ENCODE results near the gene OPCML. TPM values are rescaled to one million over a fixed set of nuclear protein-coding genes. Genes with fewer than 3 reads are reported as not detected.

The OPCML gene
- total and polyA plus RNA-seq, 4 donors, result under 0.01 to 0.01 TPM; not detected in 2

- Histone ChIP-seq H3K4me1 (ENCODE audit: control insufficient read depth in 4 of 4, insufficient read depth in 4 of 4, low read length in 3 of 4) (no peaks in the 10 kb centered on the region), H3K4me3 (ENCODE audit: low read depth in 1 of 3, low read length in 3 of 3) (no peak overlapping the region), H3K27ac (ENCODE audit: low read depth in 1 of 2, low read length in 2 of 2) (no peak overlapping the region), H3K27me3 (ENCODE audit: control insufficient read depth in 4 of 4, insufficient read depth in 4 of 4, low read length in 3 of 4) (no peaks in the 10 kb centered on the region), H3K9me3 (ENCODE audit: control insufficient read depth in 4 of 4, low read length in 3 of 4) (no peaks in the 10 kb centered on the region), H3K9ac (ENCODE audit: low read depth in 1 of 2, low read length in 2 of 2) (no peak overlapping the region), H3K36me3 (ENCODE audit: control insufficient read depth in 4 of 4, insufficient read depth in 3 of 4, low read depth in 1 of 4, low read length in 3 of 4) (no peaks in the 10 kb centered on the region)
- WGBS, result 69% methylated on average over 2 of the region's 2 CpGs
- TF ChIP-seq NR2F2 (IDR thresholded peaks at IDR 0.05) (peak; percentile 64), FOXA2 (IDR thresholded peaks at IDR 0.05) (no peak), SP1 (IDR thresholded peaks at IDR 0.05) (no peak), TAF1 (conservative IDR thresholded peaks at IDR 0.05) (no peak), CTCF (IDR thresholded peaks at IDR 0.05; ENCODE audit: low read depth, low read length, missing input control) (no peak)
- TF ChIP-seq, protein P1, sequence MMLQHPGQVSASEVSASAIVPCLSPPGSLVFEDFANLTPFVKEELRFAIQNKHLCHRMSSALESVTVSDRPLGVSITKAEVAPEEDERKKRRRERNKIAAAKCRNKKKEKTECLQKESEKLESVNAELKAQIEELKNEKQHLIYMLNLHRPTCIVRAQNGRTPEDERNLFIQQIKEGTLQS (IDR thresholded peaks at IDR 0.05), result no peak
- DNase-seq (ENCODE audit: low spot score), result no peak
Observed at GRCh38 chr11:132646890-132647289, 885.4 kb downstream of the OPCML start.

- no peak overlapping the region for H3K4me3 ChIP-seq (ENCODE audit: low read depth in 1 of 3, low read length in 3 of 3)
- 83% methylated on average over 6 of the region's 6 CpGs for WGBS
- TF ChIP-seq ZBTB33 (IDR thresholded peaks at IDR 0.05), result no peak
- TF ChIP-seq, protein P2, sequence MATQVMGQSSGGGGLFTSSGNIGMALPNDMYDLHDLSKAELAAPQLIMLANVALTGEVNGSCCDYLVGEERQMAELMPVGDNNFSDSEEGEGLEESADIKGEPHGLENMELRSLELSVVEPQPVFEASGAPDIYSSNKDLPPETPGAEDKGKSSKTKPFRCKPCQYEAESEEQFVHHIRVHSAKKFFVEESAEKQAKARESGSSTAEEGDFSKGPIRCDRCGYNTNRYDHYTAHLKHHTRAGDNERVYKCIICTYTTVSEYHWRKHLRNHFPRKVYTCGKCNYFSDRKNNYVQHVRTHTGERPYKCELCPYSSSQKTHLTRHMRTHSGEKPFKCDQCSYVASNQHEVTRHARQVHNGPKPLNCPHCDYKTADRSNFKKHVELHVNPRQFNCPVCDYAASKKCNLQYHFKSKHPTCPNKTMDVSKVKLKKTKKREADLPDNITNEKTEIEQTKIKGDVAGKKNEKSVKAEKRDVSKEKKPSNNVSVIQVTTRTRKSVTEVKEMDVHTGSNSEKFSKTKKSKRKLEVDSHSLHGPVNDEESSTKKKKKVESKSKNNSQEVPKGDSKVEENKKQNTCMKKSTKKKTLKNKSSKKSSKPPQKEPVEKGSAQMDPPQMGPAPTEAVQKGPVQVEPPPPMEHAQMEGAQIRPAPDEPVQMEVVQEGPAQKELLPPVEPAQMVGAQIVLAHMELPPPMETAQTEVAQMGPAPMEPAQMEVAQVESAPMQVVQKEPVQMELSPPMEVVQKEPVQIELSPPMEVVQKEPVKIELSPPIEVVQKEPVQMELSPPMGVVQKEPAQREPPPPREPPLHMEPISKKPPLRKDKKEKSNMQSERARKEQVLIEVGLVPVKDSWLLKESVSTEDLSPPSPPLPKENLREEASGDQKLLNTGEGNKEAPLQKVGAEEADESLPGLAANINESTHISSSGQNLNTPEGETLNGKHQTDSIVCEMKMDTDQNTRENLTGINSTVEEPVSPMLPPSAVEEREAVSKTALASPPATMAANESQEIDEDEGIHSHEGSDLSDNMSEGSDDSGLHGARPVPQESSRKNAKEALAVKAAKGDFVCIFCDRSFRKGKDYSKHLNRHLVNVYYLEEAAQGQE (IDR thresholded peaks at IDR 0.05), result no peak
- no peak for TF ChIP-seq JUND (IDR thresholded peaks at IDR 0.05)
- no peak for TF ChIP-seq FOXA2 (IDR thresholded peaks at IDR 0.05)
- TF ChIP-seq HNF4G (IDR thresholded peaks at IDR 0.05), result no peak
- no peak for TF ChIP-seq NR2F2 (IDR thresholded peaks at IDR 0.05)
- no peak for TF ChIP-seq TAF1 (conservative IDR thresholded peaks at IDR 0.05)
- TF ChIP-seq MAX (IDR thresholded peaks at IDR 0.05), result no peak
- TF ChIP-seq, protein P1 (IDR thresholded peaks at IDR 0.05), result no peak
- no peak for TF ChIP-seq CTCF (IDR thresholded peaks at IDR 0.05; ENCODE audit: low read depth, low read length, missing input control)
- TF ChIP-seq EGR1 (IDR thresholded peaks at IDR 0.05; ENCODE audit: low read depth in 2 of 2), result no peak
- TF ChIP-seq FOXA1 (IDR thresholded peaks at IDR 0.05), result no peak
- TF ChIP-seq RAD21 (IDR thresholded peaks at IDR 0.05), result no peak
- TF ChIP-seq SP1 (IDR thresholded peaks at IDR 0.05), result no peak
- TF ChIP-seq HNF4A (conservative IDR thresholded peaks at IDR 0.05), result no peak
- TF ChIP-seq RXRA (IDR thresholded peaks at IDR 0.05), result no peak
- no peak overlapping the region for H3K9ac ChIP-seq (ENCODE audit: low read depth in 1 of 2, low read length in 2 of 2)
- no peak overlapping the region for H3K27ac ChIP-seq (ENCODE audit: low read depth in 1 of 2, low read length in 2 of 2)
- no peaks in the 10 kb centered on the region for H3K4me1 ChIP-seq (ENCODE audit: control insufficient read depth in 4 of 4, insufficient read depth in 4 of 4, low read length in 3 of 4)
- DNase-seq (ENCODE audit: low spot score), result no peak
- no peaks in the 10 kb centered on the region for H3K36me3 ChIP-seq (ENCODE audit: control insufficient read depth in 4 of 4, insufficient read depth in 3 of 4, low read depth in 1 of 4, low read length in 3 of 4)
- no peaks in the 10 kb centered on the region for H3K9me3 ChIP-seq (ENCODE audit: control insufficient read depth in 4 of 4, low read length in 3 of 4)
- H3K27me3 ChIP-seq (ENCODE audit: control insufficient read depth in 4 of 4, insufficient read depth in 4 of 4, low read length in 3 of 4), result no peaks in the 10 kb centered on the region
Observed at GRCh38 chr11:132644520-132645239, 887.6 kb downstream of the OPCML start.
